Activated T-cell treated with anti-CD3 and anti-CD28 coated beads, Interleukin-2, amount 50 U/mL, for 4 hours (primary cell): ENCODE data around the gene GTF3C4. TPM values are rescaled to one million over a fixed set of nuclear protein-coding genes. Genes with fewer than 3 reads are reported as not detected.

Experiments used
- ATAC-seq, 2 donors: fragments of 200-7000 bp; cut with Tn5 transposase; one replicate each; pipeline ENCODE4 v1.10.0; 2021
- DNase-seq: peaks from one replicate; pipeline ENCODE4 v3.0.0-alpha.2; 2020
- H3K27me3 Mint-ChIP-seq: one replicate; pipeline ENCODE4 v1.8.0; 2021; ENCODE audit warnings: low read depth, mixed read lengths
- H3K36me3 Mint-ChIP-seq: one replicate; pipeline ENCODE4 v1.8.0; 2022; ENCODE audit warnings: mixed read lengths; ENCODE audit not compliant: insufficient read depth
- H3K4me1 Mint-ChIP-seq: one replicate; pipeline ENCODE4 v1.8.0; 2021; ENCODE audit warnings: low read depth, mixed read lengths
- H3K4me3 Mint-ChIP-seq: one replicate; pipeline ENCODE4 v1.8.0; 2021; ENCODE audit warnings: mild to moderate bottlenecking, moderate library complexity, mixed read lengths
- H3K9me3 Mint-ChIP-seq: one replicate; pipeline ENCODE4 v1.8.0; 2021; ENCODE audit warnings: mixed read lengths
- total RNA-seq, 3 donors: library from RNA; stranded (reverse); gene quantifications; one replicate each; pipeline ENCODE4 v1.2.1, GENCODE V29; 2021

Gene GTF3C4
- total RNA-seq, 3 donors from 2014 or later = 18.5 to 22.5 (median 22.0) TPM

DNA sequence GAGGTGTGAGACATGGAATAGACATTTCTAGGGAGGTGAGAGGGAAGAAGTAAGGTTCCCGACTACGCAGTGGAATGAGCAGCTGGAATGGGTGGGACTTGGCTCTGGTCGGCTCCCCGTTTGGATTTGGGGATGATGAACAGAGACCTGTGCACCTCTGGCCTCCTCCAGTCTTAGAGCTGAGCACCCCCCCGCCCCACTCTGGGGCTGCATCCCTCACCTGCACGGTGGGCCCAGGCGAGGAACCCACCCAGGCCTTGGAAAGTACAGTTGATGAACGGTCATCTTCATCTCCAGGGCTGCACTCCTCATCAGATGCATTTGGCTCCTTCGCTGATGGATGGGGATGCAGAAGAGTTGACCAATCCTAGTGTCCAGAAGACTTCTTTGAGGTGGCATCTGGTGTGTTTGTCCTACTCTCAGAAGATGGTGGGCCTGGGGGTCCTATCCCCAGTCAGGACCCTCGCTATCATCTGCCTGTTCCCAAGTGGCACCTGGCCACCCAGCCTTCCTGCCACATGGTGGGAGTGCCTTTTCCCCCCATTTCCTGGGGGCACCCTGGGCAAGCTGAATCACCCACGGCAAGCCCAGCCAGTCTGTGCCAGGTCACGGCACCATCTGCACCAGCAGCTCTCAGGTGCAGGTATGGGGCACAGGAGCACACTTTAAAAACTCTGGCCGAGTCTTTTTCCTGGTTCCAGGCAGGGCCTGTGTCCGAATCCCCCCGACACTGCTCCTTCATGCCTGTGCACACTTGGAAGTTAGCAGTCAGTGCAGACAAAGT is 70.5 kb downstream of the GTF3C4 start:
- Mint-ChIP-seq H3K36me3 (no peaks in the 10 kb centered on the region), H3K27me3 (peaks cover 41% of the 10 kb centered on the region), H3K9me3 (no peaks in the 10 kb centered on the region), H3K4me1 (peaks cover 3% of the 10 kb centered on the region), H3K4me3 (no peak overlapping the region)
- DNase-seq = no peak
- ATAC-seq = no peak

DNA sequence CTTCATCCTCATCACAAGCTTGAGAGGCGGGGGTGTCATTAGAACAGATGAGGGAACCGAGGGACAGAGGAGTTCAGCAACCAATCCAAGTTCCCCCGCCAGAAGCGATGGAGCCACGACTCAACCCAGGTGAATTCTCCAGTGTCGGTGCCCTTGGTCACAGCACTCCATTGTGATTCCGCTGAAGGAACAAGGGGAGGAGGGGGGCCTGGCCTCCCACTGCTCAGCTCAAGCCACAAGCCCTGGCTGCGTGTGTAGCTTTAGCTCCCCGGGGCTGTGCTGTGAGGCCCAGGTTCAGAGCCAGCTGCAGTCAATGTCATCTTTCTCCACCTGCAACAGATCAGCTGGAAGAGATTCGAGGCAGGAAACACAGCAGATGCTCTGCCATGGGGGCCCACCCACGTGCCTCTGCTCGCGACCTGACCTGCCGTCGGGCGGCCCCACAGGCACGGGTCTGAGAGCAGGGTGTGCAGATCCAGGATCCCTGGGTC is 72.6 kb downstream of the GTF3C4 start:
- peaks cover 47% of the 10 kb centered on the region for H3K27me3 Mint-ChIP-seq
- DNase-seq = no peak
- no peak for ATAC-seq
- H3K36me3 Mint-ChIP-seq = no peaks in the 10 kb centered on the region
- H3K4me3 Mint-ChIP-seq = no peak overlapping the region
- no peaks in the 10 kb centered on the region for H3K9me3 Mint-ChIP-seq
- H3K4me1 Mint-ChIP-seq = peaks cover 3% of the 10 kb centered on the region

- no peak overlapping the region for H3K4me3 Mint-ChIP-seq
- H3K36me3 Mint-ChIP-seq = no peaks in the 10 kb centered on the region
- no peak for ATAC-seq
- no peaks in the 10 kb centered on the region for H3K9me3 Mint-ChIP-seq
- peaks cover 47% of the 10 kb centered on the region for H3K27me3 Mint-ChIP-seq
- no peak for DNase-seq
- peaks cover 3% of the 10 kb centered on the region for H3K4me1 Mint-ChIP-seq
Measured at GRCh38 chr9:132743931-132744479, 73.7 kb downstream of the GTF3C4 start.

Other genes with a start within 250 kb of the GTF3C4 start
- not detected for gene BARHL1, start 87.9 kb upstream of the GTF3C4 start, total RNA-seq
- 10 to 100 TPM; 41.0 to 44.8 (median 41.3) TPM for gene DDX31, start 481 bp upstream of the GTF3C4 start, total RNA-seq
- not detected for gene AK8, start 207.8 kb downstream of the GTF3C4 start, total RNA-seq
- gene SPACA9, start 208.4 kb downstream of the GTF3C4 start, total RNA-seq = under 1 TPM; 0.42 to 0.82 (median 0.73) TPM